Prostate gland (tissue), 2 donors: ENCODE measurements around the gene RTN1.

Experiments
- POLR2AphosphoS5 ChIP-seq: sonication (generic); formaldehyde crosslinking; IDR thresholded peaks from one replicate; pipeline ENCODE4 v1.6.1; 2017; ENCODE audit warnings: antibody characterized with exemption
- TF ChIP-seq, protein P1 (sequence below), 4 experiments: fragments of 200-600 bp in 2 of 4; fragments of 450-650 bp in 2 of 4; sonication (generic) in 2 of 4; IDR thresholded peaks; 1 replicate in 3 of 4; 2 replicates in 1 of 4; pipeline ENCODE4 v1.5.1; 2016 to 2019; ENCODE audit warnings: antibody characterized with exemption in 4 of 4, mild to moderate bottlenecking in 2 of 4, moderate library complexity in 2 of 4

DNA sequence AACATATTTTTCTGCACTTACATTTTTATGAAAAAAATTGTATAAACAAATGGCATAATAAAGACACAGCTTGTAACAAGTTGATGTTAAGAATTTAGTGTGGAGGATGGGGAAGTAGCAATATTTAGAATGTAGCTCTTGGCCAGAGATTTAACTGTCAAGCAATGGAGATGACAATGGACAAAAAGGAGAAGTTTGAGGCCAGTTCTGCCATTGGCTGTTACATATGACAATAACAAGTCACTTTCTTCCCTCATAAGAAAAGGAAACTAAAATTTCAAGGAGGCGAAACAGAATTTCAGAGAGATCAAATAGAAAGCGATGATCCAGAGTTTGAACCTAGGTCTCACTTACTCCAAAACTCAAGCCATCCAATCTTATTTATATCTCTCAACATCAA, 171.1 kb downstream of the RTN1 start:
- TF ChIP-seq, protein P1, sequence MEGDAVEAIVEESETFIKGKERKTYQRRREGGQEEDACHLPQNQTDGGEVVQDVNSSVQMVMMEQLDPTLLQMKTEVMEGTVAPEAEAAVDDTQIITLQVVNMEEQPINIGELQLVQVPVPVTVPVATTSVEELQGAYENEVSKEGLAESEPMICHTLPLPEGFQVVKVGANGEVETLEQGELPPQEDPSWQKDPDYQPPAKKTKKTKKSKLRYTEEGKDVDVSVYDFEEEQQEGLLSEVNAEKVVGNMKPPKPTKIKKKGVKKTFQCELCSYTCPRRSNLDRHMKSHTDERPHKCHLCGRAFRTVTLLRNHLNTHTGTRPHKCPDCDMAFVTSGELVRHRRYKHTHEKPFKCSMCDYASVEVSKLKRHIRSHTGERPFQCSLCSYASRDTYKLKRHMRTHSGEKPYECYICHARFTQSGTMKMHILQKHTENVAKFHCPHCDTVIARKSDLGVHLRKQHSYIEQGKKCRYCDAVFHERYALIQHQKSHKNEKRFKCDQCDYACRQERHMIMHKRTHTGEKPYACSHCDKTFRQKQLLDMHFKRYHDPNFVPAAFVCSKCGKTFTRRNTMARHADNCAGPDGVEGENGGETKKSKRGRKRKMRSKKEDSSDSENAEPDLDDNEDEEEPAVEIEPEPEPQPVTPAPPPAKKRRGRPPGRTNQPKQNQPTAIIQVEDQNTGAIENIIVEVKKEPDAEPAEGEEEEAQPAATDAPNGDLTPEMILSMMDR (IDR thresholded peaks at IDR 0.05): no peak
- TF ChIP-seq POLR2AphosphoS5: no peak
